CD8-positive, alpha-beta memory T cell (primary cell): ENCODE results near the gene PRMT9. TPM values are rescaled to one million over a fixed set of nuclear protein-coding genes. Genes with fewer than 3 reads are reported as not detected.

ENCODE experiments used
- CTCF ChIA-PET: fragments of 350-600 bp; sonication (Branson Sonifier 250); formaldehyde crosslinking; loops from one replicate; lab custom pipeline; 2021; ENCODE audit warnings: antibody characterized with exemption; lab: Charles Lee
- POLR2A ChIA-PET: fragments of 350-600 bp; sonication (Branson Sonifier 250); formaldehyde crosslinking; loops from one replicate; lab custom pipeline; 2021; ENCODE audit warnings: antibody characterized with exemption; lab: Charles Lee
- DNase-seq, 5 donors: peaks; one replicate each; pipeline versions ENCODE4 v3.0.0 to v3.0.0-alpha.2; 2020 to 2022; ENCODE audit warnings: mixed read lengths in 1 of 5
- H3K27ac ChIP-seq: one replicate; pipeline ENCODE4 v1.7.0; 2013; ENCODE audit warnings: low read depth, mild to moderate bottlenecking, low read length, moderate library complexity
- H3K27me3 ChIP-seq: 2 replicates; pipeline ENCODE4 v1.7.0; 2013; ENCODE audit warnings: low read length, mild to moderate bottlenecking; ENCODE audit not compliant: insufficient read depth, poor library complexity, severe bottlenecking
- H3K36me3 ChIP-seq: 2 replicates; pipeline ENCODE4 v1.7.0; 2013; ENCODE audit warnings: mild to moderate bottlenecking, low read length, moderate library complexity; ENCODE audit not compliant: insufficient read depth
- H3K4me1 ChIP-seq: 2 replicates; pipeline ENCODE4 v1.7.0; 2013; ENCODE audit warnings: mild to moderate bottlenecking, low read length, moderate library complexity; ENCODE audit not compliant: insufficient read depth
- H3K4me3 ChIP-seq: 2 replicates; pipeline ENCODE4 v1.7.0; 2013; ENCODE audit warnings: mild to moderate bottlenecking, low read length
- H3K9me3 ChIP-seq: 2 replicates; pipeline ENCODE4 v1.7.0; 2013; ENCODE audit warnings: mild to moderate bottlenecking, low read length
- H3K27ac Mint-ChIP-seq, 8 donors: one replicate each; pipeline ENCODE4 v1.8.0; 2020 to 2021; ENCODE audit warnings: mixed read lengths in 8 of 8, mild to moderate bottlenecking in 6 of 8, inconsistent platforms in 3 of 8, moderate library complexity in 3 of 8
- H3K27me3 Mint-ChIP-seq, 2 donors: one replicate each; pipeline ENCODE4 v1.8.0; 2020 to 2021; ENCODE audit warnings: mixed read lengths in 2 of 2, mild to moderate bottlenecking in 1 of 2, moderate library complexity in 1 of 2
- H3K36me3 Mint-ChIP-seq, 3 donors: one replicate each; pipeline ENCODE4 v1.8.0; 2020 to 2021; ENCODE audit warnings: mixed read lengths in 3 of 3, inconsistent platforms in 1 of 3, mild to moderate bottlenecking in 1 of 3
- H3K4me1 Mint-ChIP-seq, 3 donors: one replicate each; pipeline ENCODE4 v1.8.0; 2020 to 2021; ENCODE audit warnings: mixed read lengths in 3 of 3, inconsistent platforms in 1 of 3, mild to moderate bottlenecking in 1 of 3
- H3K4me3 Mint-ChIP-seq, 7 donors: one replicate each; pipeline ENCODE4 v1.8.0; 2020 to 2021; ENCODE audit warnings: mixed read lengths in 7 of 7, mild to moderate bottlenecking in 6 of 7, moderate library complexity in 4 of 7, inconsistent platforms in 2 of 7
- H3K9me3 Mint-ChIP-seq, 5 donors: one replicate each; pipeline ENCODE4 v1.8.0; 2020 to 2022; ENCODE audit warnings: mixed read lengths in 5 of 5, mild to moderate bottlenecking in 3 of 5, moderate library complexity in 2 of 5, inconsistent platforms in 1 of 5
- polyA plus RNA-seq: library from polyadenylated mRNA; unstranded; fragments of 300-500 nt; fragmentation: Illumina TruSeq; gene quantifications from one replicate; pipeline ENCODE4 v1.2.3, GENCODE V29; 2021
- total RNA-seq, 2 experiments: library from RNA; stranded (reverse); gene quantifications; one replicate each; pipeline ENCODE4 v1.2.3, GENCODE V29; 2021

The PRMT9 gene
- total and polyA plus RNA-seq, 3 experiments from 2014 or later: 5.5 to 6.9 (median 5.9) TPM

- Mint-ChIP-seq H3K4me1 (peaks cover 2 to 11% (median 5%) of the 10 kb centered on the region in 3 donors), H3K36me3 (peaks cover 13 to 52% (median 24%) of the 10 kb centered on the region in 3 donors), H3K27me3 (no peaks in the 10 kb centered on the region), H3K27ac (no peak overlapping the region), H3K9me3 (no peaks in the 10 kb centered on the region), H3K4me3 (no peak overlapping the region)
- Histone ChIP-seq H3K36me3 (no peaks in the 10 kb centered on the region), H3K27me3 (no peaks in the 10 kb centered on the region), H3K27ac (no peak overlapping the region), H3K4me3 (no peak overlapping the region), H3K9me3 (no peaks in the 10 kb centered on the region), H3K4me1 (no peaks in the 10 kb centered on the region)
- POLR2A ChIA-PET: interaction anchor here (0.7 kb wide), 1 partner anchor 58 kb away, joined by 3 read pairs; no protein-coding TSS in a partner anchor
- DNase-seq: no peak
- CTCF ChIA-PET: interaction anchor here (1.5 kb wide), 1 partner anchor 193 kb away, joined by 3 read pairs; no protein-coding TSS in a partner anchor
Measured at GRCh38 chr4:147674496-147674895, 9.5 kb downstream of the PRMT9 start.

DNA sequence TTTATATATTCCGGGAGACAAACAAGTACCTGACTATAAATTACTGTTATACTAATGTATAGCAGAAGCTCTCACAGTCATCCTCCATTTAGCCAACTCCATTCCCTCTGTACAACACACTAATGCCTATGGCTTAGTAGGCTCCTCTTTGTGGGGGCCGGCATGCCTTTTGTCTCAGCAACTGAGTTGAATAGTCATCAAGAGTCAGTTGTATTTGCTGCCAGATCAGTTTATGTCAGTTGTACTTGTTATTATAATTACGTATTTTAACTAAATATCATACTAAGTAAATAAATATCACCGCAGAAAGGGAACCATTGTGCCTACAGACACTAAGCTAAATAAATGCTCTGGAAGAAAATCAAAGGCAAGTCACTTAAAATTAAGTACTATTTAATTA is 9.9 kb downstream of the PRMT9 start:
- Mint-ChIP-seq H3K36me3 (peaks cover 12 to 52% (median 23%) of the 10 kb centered on the region in 3 donors), H3K4me3 (no peak overlapping the region), H3K27ac (peak overlapping the region in 1 of 8 donors; percentile 3), H3K4me1 (peaks cover 2 to 11% (median 5%) of the 10 kb centered on the region in 3 donors), H3K27me3 (no peaks in the 10 kb centered on the region), H3K9me3 (no peaks in the 10 kb centered on the region)
- POLR2A ChIA-PET: interaction anchor here (0.7 kb wide), 1 partner anchor 58 kb away, joined by 3 read pairs; no protein-coding TSS in a partner anchor
- CTCF ChIA-PET: interaction anchor here (1.5 kb wide), 1 partner anchor 193 kb away, joined by 3 read pairs; no protein-coding TSS in a partner anchor
- H3K4me3 ChIP-seq: no peak overlapping the region
- no peaks in the 10 kb centered on the region for H3K36me3 ChIP-seq
- H3K27me3 ChIP-seq: no peaks in the 10 kb centered on the region
- no peaks in the 10 kb centered on the region for H3K4me1 ChIP-seq
- DNase-seq: no peak
- H3K9me3 ChIP-seq: no peaks in the 10 kb centered on the region
- H3K27ac ChIP-seq: no peak overlapping the region

DNA sequence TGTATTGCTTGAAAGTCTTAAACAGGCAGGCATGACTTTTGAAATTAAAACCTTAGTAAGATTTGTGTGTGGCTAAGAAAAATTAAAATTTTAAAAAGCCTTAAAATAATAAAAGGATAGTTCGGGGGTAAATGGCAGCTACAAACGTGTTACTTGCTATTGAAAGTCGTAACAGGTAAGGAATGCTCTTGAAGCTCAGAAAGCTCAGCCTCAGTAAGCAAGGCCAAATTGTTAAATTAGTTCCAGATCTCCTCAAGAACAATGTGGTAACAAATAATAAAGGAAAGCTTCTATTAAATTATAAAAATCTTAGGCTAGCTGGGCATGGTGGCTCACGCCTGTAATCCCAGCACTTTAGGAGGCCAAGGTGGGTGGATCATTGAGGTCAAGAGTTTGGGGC is 25.5 kb downstream of the PRMT9 start:
- no peak overlapping the region for H3K4me3 ChIP-seq
- no peak for DNase-seq
- peaks cover 8 to 77% (median 23%) of the 10 kb centered on the region in 3 donors for H3K36me3 Mint-ChIP-seq
- H3K9me3 Mint-ChIP-seq: no peaks in the 10 kb centered on the region
- H3K36me3 ChIP-seq: peaks cover 12% of the 10 kb centered on the region
- no peaks in the 10 kb centered on the region for H3K9me3 ChIP-seq
- H3K27me3 Mint-ChIP-seq: no peaks in the 10 kb centered on the region
- H3K27ac Mint-ChIP-seq: no peak overlapping the region
- H3K4me1 ChIP-seq: no peaks in the 10 kb centered on the region
- H3K27me3 ChIP-seq: no peaks in the 10 kb centered on the region
- H3K4me1 Mint-ChIP-seq: peaks cover 0 to 14% (median 5%) of the 10 kb centered on the region in 3 donors
- ChIA-PET CTCF (no interaction called here), POLR2A (no interaction called here)
- H3K27ac ChIP-seq: no peak overlapping the region
- no peak overlapping the region for H3K4me3 Mint-ChIP-seq

- Mint-ChIP-seq H3K4me3 (no peak overlapping the region), H3K36me3 (peaks cover 8 to 77% (median 30%) of the 10 kb centered on the region in 3 donors), H3K27ac (peak overlapping the region in 2 of 8 donors; percentile 3 to 64), H3K4me1 (peaks cover 9 to 35% (median 27%) of the 10 kb centered on the region in 3 donors), H3K27me3 (no peaks in the 10 kb centered on the region), H3K9me3 (no peaks in the 10 kb centered on the region)
- POLR2A ChIA-PET: interaction anchor here (0.6 kb wide), 1 partner anchor 84 kb away, joined by 3 read pairs; no protein-coding TSS in a partner anchor
- Histone ChIP-seq H3K36me3 (peaks cover 12% of the 10 kb centered on the region), H3K27ac (no peak overlapping the region), H3K4me1 (no peaks in the 10 kb centered on the region), H3K9me3 (no peaks in the 10 kb centered on the region), H3K27me3 (no peaks in the 10 kb centered on the region), H3K4me3 (no peak overlapping the region)
- no peak for DNase-seq
- CTCF ChIA-PET: no interaction called here
Measured at GRCh38 chr4:147655639-147656038, 28.3 kb downstream of the PRMT9 start.

GRCh38 chr4:147651563-147651962 is 32.4 kb downstream of the PRMT9 start:
- no peaks in the 10 kb centered on the region for H3K9me3 ChIP-seq
- ChIA-PET POLR2A (no interaction called here), CTCF (no interaction called here)
- peaks cover 4% of the 10 kb centered on the region for H3K36me3 ChIP-seq
- DNase-seq: no peak
- peaks cover 32 to 73% (median 44%) of the 10 kb centered on the region in 3 donors for H3K36me3 Mint-ChIP-seq
- no peak overlapping the region for H3K4me3 ChIP-seq
- peaks cover 27 to 71% (median 60%) of the 10 kb centered on the region in 3 donors for H3K4me1 Mint-ChIP-seq
- H3K27me3 ChIP-seq: no peaks in the 10 kb centered on the region
- no peaks in the 10 kb centered on the region for H3K27me3 Mint-ChIP-seq
- peak overlapping the region in 3 of 8 donors; percentile 66 to 78 (median 68) for H3K27ac Mint-ChIP-seq
- H3K4me3 Mint-ChIP-seq: no peak overlapping the region
- no peaks in the 10 kb centered on the region for H3K4me1 ChIP-seq
- no peak overlapping the region for H3K27ac ChIP-seq
- H3K9me3 Mint-ChIP-seq: no peaks in the 10 kb centered on the region

DNA sequence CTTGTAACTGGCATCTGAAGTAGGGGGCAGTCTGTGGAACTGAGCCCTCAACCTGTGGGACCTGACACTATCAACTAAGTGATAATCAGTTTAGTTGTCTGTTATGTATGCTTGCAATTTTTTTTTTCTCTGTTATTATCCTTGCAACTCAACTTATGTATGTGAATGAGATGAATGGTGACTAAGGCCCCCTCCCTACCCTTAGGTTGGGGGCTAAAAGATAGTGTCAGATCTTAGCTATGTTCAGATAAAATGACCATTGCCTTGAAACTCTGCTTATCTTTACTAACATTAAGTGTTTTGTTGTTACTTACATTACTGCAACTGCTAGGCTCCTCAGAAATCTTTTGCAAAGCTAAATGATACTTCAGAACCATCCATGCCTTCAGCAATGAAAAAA is 35.3 kb downstream of the PRMT9 start:
- H3K4me1 Mint-ChIP-seq: peaks cover 38 to 75% (median 71%) of the 10 kb centered on the region in 3 donors

GRCh38 chr4:147645099-147645498 is 38.9 kb downstream of the PRMT9 start:
- peak overlapping the region in 2 of 8 donors; percentile 33 to 52 for H3K27ac Mint-ChIP-seq
- Histone ChIP-seq H3K4me1 (no peaks in the 10 kb centered on the region), H3K9me3 (no peaks in the 10 kb centered on the region), H3K27ac (no peak overlapping the region), H3K27me3 (no peaks in the 10 kb centered on the region), H3K4me3 (no peak overlapping the region), H3K36me3 (no peaks in the 10 kb centered on the region)
- H3K9me3 Mint-ChIP-seq: no peaks in the 10 kb centered on the region
- no peaks in the 10 kb centered on the region for H3K27me3 Mint-ChIP-seq
- POLR2A ChIA-PET: no interaction called here
- peaks cover 30 to 56% (median 54%) of the 10 kb centered on the region in 3 donors for H3K4me1 Mint-ChIP-seq
- H3K4me3 Mint-ChIP-seq: no peak overlapping the region
- CTCF ChIA-PET: interaction anchor here (1.2 kb wide), 1 partner anchor 222 kb away, joined by 4 read pairs; no protein-coding TSS in a partner anchor
- peaks cover 28 to 57% (median 32%) of the 10 kb centered on the region in 3 donors for H3K36me3 Mint-ChIP-seq
- no peak for DNase-seq

More for the DNA sequence above, 35.3 kb downstream of the PRMT9 start:
- no peaks in the 10 kb centered on the region for H3K9me3 ChIP-seq
- ChIA-PET CTCF (interaction anchor here (1.4 kb wide), 1 partner anchor 218 kb away, joined by 3 read pairs; no protein-coding TSS in a partner anchor), POLR2A (no interaction called here)
- Mint-ChIP-seq H3K27me3 (no peaks in the 10 kb centered on the region), H3K27ac (no peak overlapping the region), H3K4me3 (peak overlapping the region in 1 of 7 donors; percentile 15), H3K9me3 (no peaks in the 10 kb centered on the region), H3K36me3 (peaks cover 24 to 50% (median 29%) of the 10 kb centered on the region in 3 donors)
- DNase-seq: no peak
- H3K4me3 ChIP-seq: no peak overlapping the region
- H3K27ac ChIP-seq: no peak overlapping the region
- H3K4me1 ChIP-seq: no peaks in the 10 kb centered on the region
- no peaks in the 10 kb centered on the region for H3K36me3 ChIP-seq
- H3K27me3 ChIP-seq: no peaks in the 10 kb centered on the region

DNA sequence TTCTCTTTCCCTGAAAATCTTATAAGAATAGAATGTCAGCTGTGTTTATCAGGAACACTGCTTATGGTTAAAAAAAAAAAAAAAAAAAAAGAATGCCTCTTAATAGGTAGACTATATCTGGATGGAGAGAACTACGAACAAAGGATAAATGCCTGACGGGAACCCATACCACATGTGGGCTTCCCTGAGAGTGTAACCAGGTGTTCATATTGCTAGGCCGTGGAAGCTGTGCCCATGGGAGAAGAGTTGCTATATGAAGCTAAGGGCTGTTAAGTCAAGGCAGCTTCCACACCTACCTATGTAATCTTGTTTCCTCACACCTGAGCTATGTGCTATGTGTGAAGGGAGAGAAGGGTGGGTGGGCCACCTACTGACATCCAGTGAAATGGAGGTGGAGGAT is 39.5 kb downstream of the PRMT9 start:
- Histone ChIP-seq H3K4me1 (no peaks in the 10 kb centered on the region), H3K4me3 (no peak overlapping the region), H3K9me3 (no peaks in the 10 kb centered on the region), H3K36me3 (no peaks in the 10 kb centered on the region), H3K27ac (no peak overlapping the region), H3K27me3 (no peaks in the 10 kb centered on the region)
- Mint-ChIP-seq H3K4me3 (no peak overlapping the region), H3K4me1 (peaks cover 30 to 56% (median 53%) of the 10 kb centered on the region in 3 donors), H3K36me3 (peaks cover 27 to 53% (median 29%) of the 10 kb centered on the region in 3 donors), H3K27me3 (no peaks in the 10 kb centered on the region), H3K27ac (no peak overlapping the region), H3K9me3 (no peaks in the 10 kb centered on the region)
- CTCF ChIA-PET: interaction anchor here (1.2 kb wide), 1 partner anchor 222 kb away, joined by 4 read pairs; no protein-coding TSS in a partner anchor
- POLR2A ChIA-PET: no interaction called here
- no peak for DNase-seq
